ENCODE measurements around the gene SERPINB12.

SERPINB12 gene

DNA sequence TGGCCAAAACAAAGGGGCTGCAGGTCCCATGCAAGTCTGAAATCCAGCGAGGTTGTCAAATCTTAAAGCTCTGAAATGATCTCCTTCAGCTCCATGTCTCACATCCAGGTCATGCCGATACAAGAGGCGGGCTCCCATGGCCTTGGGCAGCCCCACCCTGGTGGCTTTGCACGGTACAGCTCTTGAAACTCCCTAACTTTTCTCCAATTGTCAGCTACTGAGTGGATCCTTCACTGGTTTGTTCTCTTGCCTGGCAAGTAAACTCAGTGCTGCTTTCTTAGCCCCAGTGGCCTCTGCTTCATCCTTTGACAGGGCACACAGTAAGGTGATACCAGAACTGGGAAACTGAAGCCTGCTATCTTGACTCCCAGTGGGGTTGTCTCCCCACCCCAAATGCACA lies 71.3 kb downstream of the SERPINB12 start:
- H3K4me3 Mint-ChIP-seq: no peak overlapping the region
- DNase-seq (ENCODE audit: low spot score in 2 of 2) (no peak), ATAC-seq (no peak)
- no peak overlapping the region for H3K27ac Mint-ChIP-seq
- H3K9me3 Mint-ChIP-seq: no peaks in the 10 kb centered on the region
- no peaks in the 10 kb centered on the region for H3K4me1 Mint-ChIP-seq
- no peaks in the 10 kb centered on the region for H3K36me3 Mint-ChIP-seq

- ATAC-seq (no peak), DNase-seq (ENCODE audit: low spot score in 2 of 2) (no peak)
- Mint-ChIP-seq H3K36me3 (no peaks in the 10 kb centered on the region), H3K4me1 (no peaks in the 10 kb centered on the region), H3K27ac (no peak overlapping the region), H3K4me3 (no peak overlapping the region), H3K9me3 (no peaks in the 10 kb centered on the region)
Observed at GRCh38 chr18:63617049-63617914, 75.1 kb downstream of the SERPINB12 start.

- no peaks in the 10 kb centered on the region for H3K36me3 Mint-ChIP-seq
- H3K4me1 Mint-ChIP-seq: no peaks in the 10 kb centered on the region
- H3K27ac Mint-ChIP-seq: no peak overlapping the region
- no peak for DNase-seq (ENCODE audit: low spot score in 2 of 2)
- no peaks in the 10 kb centered on the region for H3K9me3 Mint-ChIP-seq
- no peak overlapping the region for H3K4me3 Mint-ChIP-seq
- ATAC-seq: no peak
Observed at GRCh38 chr18:63617915-63618234, 75.7 kb downstream of the SERPINB12 start.

Measured in stimulated activated effector memory CD8-positive, alpha-beta T cell treated with anti-CD3 and anti-CD28 coated beads, Interleukin-12 subunit alpha, Interleukin-12 subunit beta, amount 100 ng/mL, for 72 hours (primary cell).